ENCODE measurements around the gene PSMB2.
A peak's percentile ranks its signal among the peaks of the same experiment; 100 is the strongest.
"Not testable (repeated sequence)": the region's sequence is repeated elsewhere in the genome, so short reads cannot be mapped to it uniquely, and the experiment has no call there.

Gene PSMB2

DNA sequence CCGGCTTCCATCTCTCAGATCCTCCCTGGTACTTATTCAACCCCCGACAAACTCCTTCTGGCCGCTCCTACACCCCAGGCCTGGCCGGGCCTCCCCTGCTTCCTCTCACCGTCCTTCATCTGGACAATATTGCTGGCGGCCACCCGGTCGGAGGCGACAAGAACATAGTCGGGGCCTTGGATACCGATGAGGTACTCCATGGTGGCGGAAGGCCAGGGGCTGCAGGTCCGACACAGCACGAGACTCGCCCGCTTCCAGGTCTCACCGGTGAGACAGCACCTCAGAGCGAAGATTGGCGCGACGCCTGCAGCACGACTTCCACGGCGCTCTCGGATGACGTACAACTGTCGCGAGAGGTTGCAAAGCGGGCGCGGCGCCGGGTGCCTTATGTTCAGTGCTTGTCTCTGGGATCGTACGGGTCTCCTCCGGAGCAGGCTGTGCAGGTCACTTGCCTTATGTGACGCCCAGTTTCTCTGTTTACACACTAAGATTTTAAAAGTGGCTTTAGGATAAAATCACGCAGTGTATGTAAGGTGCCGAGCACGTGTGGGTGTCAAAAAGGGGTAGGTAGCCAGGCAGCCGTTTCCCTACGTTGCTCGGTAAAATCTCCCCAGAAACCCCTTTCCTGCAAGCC lies at the start of gene PSMB2:
TSS of gene PSMB2 (minus strand) at position 294 of the 634 bp plus-strand sequence. CDS start at position 200, 94 bp downstream.
- DNase-seq (ENCODE audit: low read depth in 1 of 2, low spot score in 1 of 2) = peak; percentile 95 to 96

DNA sequence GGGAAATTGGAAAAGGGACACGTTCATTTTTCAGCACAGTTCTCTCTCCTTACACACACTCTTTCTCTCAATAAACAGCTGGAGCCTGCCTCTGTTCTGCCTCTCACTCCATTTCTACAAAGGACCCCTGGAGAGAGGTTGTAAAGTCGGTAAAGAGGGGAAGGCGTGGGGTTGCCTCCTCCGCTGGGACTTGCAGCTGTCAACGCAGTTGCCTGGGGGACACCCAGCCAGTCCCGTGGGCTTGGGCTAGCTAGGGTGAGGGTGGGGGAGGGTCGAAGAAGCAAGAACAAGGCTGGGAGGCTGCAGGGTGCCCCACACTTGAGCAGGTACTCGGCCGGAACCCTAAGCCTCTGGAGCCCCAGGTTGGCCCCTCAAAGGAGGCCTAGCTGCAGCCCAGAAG lies 49.8 kb upstream of the PSMB2 start:
- no peak for DNase-seq (ENCODE audit: low read depth in 1 of 2, low spot score in 1 of 2)

DNA sequence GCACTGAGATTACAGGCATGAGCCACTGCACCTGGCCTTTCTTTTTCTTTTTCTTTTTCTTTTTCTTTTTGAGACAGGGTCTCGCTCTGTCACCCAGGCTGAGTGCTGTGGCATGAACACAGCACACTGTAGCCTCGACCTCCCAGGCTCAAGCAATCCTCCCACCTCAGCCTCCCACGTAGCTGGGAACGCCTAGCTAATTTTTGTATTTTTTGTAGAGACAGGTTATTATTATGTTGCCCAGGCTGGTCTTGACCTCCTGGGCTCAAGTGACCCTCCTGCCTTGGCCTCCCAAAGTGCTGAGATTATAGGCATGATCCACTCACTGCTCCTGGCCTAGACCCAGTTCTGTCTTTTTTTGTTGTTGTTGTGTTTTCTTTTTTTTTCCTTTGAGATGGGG lies 48.8 kb upstream of the PSMB2 start:
- not testable (repeated sequence) for DNase-seq (ENCODE audit: low read depth in 1 of 2, low spot score in 1 of 2)

DNA sequence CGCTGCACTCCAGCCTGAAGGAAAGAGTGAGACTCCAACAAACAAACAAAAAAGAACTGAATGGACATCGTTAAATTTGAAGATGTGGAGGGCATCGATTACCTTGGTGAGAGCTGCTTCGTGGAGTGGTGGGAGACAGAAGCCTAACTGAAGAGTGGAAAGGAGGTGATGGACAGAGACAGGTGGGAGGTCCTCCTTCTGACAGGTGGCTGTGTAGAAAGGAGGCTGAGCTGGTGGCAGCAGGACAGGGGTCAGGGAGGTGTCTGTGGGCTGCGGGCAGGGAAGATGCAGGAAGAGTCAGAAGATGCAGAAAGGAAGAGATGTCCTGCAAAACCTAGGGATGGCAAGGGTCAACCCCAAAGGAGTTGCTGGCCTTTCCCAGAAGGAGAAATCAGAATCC lies 46.8 kb upstream of the PSMB2 start:
- DNase-seq (ENCODE audit: low read depth in 1 of 2, low spot score in 1 of 2) = no peak

DNA sequence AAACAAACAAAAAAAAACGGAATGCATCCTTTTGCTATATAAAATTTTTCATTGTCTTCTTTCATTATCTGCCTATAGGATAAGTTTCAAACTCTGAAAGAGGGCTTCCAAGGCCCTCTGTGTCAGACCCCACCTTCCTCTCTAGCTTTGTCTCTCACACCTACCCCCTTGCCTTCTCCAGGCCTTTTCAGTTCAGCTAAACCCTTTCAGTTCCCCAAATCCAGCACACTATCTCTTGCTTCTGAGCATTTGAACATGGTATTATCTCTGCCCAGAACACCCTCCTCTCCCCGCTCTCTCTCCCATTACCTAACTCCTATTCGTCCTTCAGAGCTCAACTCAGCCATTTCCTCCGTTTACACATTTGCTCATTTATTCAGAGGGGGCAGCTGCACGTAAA lies 41.7 kb upstream of the PSMB2 start:
- DNase-seq (ENCODE audit: low read depth in 1 of 2, low spot score in 1 of 2) = no peak

DNA sequence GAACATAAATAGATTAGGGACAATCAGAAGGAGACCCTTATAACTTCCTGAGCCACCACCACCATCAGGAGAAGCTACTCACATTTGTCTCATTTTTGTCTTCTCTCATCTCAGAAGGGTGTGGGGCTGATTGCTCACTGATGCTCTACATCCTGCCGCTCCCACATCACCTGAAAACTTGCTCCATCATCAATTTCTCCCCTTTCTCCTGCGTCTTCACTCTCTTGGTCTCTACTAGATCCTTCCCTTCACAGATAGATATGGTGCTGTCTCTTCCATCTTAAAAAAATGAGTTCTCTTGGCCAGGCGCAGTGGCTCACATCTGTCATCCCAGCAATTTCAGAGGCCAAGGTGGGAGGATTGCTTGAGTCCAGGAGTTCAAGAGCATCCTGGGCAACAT lies 38.9 kb upstream of the PSMB2 start:
- DNase-seq (ENCODE audit: low read depth in 1 of 2, low spot score in 1 of 2) = no peak

DNA sequence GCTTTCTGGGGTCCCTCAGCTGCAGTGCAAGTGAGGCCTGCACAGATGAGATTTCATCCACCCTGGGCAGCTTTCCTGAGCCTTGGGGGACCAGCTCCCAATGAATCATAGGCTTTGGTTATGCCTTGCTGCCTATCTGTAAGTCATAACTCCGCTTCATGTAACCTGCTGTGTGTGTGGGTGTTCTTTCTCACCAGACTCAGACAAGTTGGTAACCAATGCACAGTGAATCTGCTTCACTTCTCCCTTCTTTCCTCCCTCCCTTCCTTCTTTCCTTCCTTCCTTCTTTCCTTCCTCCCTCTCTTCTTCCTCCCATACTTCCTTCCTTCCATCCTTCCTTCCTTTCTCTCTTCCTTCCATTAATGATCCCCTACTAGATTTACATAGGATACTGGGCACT lies 34.4 kb upstream of the PSMB2 start:
- no peak for DNase-seq (ENCODE audit: low read depth in 1 of 2, low spot score in 1 of 2)

DNA sequence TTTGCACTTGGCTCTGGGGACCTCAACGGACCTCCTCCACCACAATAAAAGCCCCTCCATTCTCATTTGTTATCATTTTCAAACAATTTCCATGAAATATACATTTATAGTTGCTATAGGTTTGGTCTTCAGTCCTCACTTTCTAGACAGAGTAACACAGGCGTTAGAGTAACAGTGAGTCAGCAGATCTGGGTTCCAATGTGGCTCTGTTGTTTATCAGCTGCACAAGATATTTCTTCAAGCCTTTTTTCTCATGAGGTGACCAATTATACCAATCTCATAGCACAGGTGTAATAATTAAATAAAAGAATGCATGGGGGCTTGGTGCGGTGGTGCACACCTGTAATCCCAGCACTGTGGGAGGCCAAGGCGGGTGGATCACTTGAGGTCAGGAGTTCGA lies 32.8 kb upstream of the PSMB2 start:
- no peak for DNase-seq (ENCODE audit: low read depth in 1 of 2, low spot score in 1 of 2)

DNA sequence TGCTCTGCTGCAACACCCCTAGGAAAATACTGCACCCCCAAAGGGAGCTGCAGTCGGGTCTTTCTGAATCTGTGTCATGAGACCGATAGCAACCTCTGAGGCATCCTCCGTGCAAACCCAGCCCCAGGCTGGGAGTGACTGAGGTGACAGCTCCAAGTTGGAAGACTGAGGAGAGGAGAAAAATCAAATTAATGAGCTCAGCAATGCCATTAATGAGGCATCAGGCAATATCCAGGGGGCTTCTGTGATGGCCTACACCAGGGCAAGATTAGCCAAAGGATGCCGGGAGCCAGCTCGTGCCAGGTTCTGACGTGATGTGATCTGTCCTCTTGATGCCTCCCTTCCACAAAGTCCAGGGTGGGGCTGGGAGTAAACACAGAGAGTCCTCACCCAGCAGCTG lies 30.8 kb upstream of the PSMB2 start:
- DNase-seq (ENCODE audit: low read depth in 1 of 2, low spot score in 1 of 2) = no peak

DNA sequence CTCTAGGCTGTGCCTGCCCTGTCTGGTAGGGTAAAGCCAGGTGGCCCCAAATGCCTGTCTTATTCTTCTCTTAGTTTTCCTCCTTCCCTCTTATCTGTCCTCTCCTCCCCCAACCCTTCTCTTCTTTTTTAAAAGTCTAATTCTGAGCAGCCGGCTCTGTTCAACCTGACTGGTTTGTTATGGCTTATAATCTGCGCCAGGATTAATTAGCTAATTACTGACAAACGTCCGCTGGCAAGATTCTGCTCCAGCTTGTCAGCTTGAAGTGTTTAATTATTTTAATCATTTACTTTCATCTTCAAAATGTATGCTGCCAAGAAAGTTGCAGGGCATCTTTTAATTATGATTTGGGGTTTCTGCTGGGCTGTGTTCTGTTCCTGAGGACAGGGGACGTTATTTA lies 27.2 kb upstream of the PSMB2 start:
- DNase-seq (ENCODE audit: low read depth in 1 of 2, low spot score in 1 of 2) = no peak

DNA sequence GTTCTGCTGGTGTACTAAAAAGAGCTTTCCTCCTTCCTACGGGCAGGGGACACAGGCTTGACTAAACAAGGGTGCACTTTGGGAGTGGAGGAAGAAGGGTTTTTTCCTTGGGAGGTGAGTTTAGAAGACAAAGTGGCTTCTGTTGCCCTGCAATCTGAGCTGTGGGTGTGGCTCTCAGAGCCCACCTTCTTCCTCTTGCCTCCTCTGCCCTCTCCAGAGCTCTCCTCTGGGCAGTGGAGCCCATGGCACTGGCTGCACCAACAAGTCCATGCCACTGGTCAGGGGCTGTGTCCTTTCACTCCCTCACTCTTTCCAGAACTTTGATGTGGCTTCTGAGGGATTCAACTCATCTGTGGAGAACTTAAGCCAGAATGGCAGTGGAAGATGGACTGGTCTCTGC lies 25.6 kb upstream of the PSMB2 start:
- no peak for DNase-seq (ENCODE audit: low read depth in 1 of 2, low spot score in 1 of 2)

DNA sequence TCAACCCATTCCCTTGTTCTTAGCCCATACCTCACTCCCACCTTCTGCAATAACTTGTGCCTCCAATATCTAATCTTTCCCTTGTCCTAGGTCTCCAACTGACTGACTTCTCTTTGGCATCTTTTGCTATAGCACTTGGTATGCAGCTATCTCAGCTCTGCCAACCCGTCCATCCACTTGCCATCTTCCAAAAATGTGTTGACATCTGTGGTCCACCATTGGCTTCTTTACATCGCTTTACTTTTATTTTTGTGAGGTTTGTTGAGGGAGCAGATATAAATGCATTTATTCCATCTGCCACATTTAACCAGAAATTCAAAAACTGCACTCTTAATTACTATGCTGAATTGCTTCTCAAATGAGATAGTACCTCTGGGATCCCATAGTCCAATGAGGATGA lies 24.9 kb upstream of the PSMB2 start:
- DNase-seq (ENCODE audit: low read depth in 1 of 2, low spot score in 1 of 2) = no peak

DNA sequence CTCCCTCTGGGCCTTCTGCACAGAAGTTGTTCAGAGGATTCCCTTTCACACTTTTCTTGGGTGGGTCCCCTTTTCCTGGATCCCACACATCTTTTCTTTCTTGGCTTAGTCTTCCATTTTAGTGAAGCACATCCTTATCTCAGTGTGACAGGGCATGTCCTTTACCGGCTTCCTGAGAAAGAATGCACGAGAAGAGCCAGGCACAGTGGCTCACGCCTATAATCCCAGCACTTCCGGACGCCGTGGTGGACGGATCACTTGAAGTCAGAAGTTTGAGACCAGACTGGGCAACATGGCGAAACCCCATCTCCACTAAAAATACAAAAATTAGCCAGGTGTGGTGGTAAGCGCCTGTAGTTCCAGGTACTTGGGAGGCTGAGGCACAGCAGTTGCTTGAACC lies 22.1 kb upstream of the PSMB2 start:
- no peak for DNase-seq (ENCODE audit: low read depth in 1 of 2, low spot score in 1 of 2)

DNA sequence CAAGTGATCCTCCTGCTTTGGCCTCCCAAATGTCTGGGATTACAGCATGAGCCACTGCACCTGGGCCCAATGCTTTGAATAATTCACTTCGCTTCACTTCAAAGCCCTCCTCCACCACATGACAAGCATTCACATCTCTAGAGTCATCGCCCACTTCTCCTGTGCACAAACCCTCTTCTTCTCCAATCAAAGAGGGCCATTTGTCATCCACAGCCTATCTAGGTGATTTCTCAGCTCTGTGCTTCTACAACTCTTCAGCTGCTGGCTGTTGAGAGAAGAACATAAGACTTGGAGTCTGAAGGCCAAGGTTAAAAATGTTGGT lies 20.1 kb upstream of the PSMB2 start:
- no peak for DNase-seq (ENCODE audit: low read depth in 1 of 2, low spot score in 1 of 2)

DNA sequence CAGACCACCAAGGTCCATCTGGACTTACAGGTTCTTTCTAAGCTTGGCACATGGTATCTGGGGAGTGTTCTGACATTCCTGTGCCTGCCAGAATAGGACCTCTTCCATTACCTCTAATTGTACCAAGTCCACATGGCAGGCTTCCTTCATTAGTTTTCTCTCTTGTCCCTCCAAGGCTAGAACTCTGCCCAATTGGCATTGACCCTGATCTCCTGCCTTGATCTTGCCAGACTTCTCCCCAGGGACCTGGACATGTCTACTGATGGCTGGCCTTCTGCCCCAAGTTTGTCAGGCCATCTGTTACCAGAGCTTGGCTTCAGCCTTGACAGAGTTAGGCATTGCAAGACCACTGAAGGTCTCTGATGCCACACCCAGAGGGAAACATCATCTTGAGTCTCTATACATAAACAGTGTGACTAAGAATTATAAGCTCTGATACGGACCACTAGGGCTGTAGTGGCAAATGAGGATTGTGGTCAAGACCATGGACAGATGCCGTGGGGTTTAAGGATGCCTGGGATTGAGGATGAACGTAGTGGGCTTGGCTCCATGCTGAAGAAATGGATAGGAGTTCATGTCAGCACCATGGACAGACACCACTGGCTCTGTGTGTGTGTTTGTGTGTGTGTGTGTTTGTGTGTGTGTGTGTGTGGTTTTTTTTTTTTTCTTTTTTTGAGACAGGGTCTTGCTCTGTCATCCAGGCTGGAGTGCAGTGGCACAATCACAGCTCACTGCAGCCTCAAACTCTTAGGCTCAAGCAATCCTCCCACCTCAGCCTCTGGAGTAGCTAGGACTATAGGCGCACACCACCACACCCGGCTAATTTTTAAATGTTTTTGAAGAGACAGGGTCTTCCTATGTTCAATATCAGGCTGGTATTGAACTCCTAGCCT lies 19.5 kb upstream of the PSMB2 start:
- DNase-seq (ENCODE audit: low read depth in 1 of 2, low spot score in 1 of 2) = no peak

DNA sequence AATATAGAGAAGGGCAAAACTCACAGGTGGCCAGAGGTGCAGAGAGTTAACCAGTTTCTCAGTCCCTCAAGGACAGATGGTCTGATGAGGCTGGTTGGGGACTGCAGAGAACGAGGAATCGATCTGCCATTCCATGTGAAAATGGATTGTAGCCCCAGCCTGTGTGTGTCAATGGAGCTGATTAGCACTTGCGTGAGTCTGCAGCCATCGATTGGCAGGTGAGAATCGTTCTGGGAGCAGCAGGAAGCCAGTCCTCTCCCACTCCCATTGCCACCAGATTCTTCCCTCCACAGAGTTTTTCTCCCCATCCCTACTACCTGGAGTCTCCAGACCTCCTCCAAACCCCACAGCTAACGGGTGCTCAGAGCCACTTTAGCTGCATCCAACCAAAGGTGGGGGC lies 18.3 kb upstream of the PSMB2 start:
- DNase-seq (ENCODE audit: low read depth in 1 of 2, low spot score in 1 of 2) = no peak

DNA sequence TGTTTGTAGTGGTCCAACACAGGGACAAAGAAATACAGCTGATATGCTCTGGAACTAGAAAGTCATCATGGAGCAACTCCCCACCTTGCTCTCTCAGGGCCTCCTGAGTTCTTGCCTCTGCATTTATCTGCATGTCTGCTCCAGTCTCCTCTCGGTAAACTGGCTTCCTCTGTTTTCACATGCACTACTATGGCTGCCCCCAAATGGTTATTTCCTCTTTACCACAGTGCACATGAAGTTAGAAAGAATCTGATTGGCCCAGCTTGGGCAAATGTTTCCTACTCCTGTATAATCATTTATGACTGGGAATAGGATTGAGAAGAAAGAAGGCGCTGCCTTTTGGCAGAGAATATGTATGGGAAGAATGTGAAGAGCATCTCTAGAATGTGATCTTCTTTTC lies 16.5 kb upstream of the PSMB2 start:
- DNase-seq (ENCODE audit: low read depth in 1 of 2, low spot score in 1 of 2) = no peak

DNA sequence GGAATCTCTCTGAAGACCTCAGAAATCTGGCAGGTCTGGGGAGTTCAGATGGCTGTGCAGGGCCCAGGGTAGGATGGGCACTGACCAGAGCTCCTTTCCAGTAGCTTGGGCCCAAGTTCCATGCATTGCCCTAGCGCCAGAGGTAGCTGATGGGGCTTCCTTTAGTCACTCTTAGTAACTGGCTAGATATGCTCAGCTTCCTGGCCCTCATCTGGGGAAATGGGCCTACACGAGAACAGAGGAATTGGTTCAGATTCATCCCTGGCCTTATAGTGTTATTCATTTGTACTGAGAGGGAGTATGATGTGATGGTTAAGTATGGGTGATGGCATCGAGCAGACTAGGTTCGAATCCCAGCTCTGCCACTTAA lies 15.5 kb upstream of the PSMB2 start:
- DNase-seq (ENCODE audit: low read depth in 1 of 2, low spot score in 1 of 2) = no peak

DNA sequence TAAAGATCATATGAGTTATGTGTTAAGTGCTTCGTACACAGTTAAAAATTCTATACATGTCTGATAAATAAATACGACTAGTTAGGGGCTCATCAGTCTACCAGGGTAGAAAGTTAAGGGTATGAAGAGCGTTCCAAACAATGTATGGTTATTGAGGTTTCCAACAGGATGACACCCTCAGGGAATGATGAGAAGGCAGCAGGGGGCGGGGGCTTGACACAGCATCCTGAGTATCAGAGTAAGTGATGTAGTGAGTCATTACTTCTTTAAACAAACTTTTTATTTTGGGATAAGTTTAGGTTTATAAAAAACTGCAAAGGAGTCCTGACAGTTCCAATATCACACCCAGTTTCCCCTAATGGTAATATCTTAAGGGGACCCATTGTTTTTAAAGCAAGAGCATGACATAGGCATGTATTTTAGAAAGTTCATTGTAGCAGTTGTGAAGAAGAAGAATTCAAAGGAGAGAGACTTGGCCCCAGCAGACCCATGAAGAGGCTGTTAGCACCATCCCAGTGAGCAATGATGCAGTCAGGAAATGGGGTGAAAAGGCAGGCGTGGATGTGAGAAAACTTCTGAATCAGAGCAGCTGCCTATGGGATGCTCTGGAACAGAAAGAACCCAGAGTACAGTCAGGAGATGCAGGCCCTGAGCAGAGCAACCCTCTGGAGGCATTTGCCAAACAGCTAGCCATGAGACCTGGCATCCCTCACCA lies 15.0 kb upstream of the PSMB2 start:
- DNase-seq (ENCODE audit: low read depth in 1 of 2, low spot score in 1 of 2) = no peak

DNA sequence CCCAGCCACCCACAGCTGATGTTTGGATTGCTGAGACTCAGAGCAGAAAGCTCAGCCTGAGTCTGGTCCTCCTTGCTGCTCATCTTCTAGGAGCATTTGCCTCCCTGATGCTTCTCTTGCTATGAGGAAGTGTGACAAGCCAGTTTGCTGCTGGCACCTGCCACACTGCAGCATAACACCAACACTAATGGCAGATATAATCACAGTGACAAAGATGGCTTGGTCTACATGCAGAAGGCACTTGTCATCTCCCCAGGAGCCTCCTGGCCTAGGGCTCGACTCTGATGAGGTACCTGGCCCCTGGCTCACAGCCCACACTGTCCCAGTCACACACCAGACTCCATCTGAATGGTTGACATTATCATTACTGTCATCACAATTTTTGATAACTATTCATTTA lies 13.9 kb upstream of the PSMB2 start:
- DNase-seq (ENCODE audit: low read depth in 1 of 2, low spot score in 1 of 2) = no peak

DNA sequence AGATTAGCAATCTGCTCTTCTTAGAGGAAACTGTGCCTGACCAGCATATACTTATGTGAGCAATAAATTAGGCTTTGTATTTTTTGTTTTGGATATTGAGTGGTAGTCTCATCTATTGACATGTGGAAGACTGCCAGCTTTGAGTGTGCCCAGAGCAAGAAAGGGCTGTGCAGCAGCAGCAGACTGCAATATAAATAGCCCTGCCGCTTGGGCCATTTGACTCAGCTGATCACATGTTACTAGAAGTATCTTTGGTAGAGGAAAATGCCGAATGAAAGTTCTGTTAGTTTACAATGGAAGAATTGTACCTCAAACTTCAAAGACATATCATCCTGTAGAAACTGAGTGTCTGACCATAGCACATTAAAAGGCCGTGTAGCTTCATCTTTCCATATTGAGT lies 9.1 kb upstream of the PSMB2 start:
- DNase-seq (ENCODE audit: low read depth in 1 of 2, low spot score in 1 of 2) = no peak

DNA sequence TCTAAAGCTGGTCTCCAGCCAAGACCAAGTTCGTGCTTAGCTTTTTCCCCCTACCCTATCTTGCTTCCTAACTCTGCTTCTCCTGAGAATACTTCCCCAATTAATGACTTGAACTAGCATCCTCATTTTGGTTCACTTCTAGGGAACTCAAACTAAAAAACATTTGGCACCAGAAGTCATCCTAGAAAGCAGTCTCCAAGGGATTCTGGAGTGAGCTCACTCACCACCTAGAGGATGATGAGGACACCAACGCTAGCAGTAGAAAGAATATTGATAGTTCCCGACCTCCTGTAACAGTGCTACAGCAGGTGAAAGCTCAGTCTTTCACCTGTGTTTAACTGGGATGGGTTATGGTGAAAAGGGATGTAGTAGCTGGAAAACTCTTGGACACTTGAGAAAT lies 4.7 kb upstream of the PSMB2 start:
- DNase-seq (ENCODE audit: low read depth in 1 of 2, low spot score in 1 of 2) = no peak

All from activated CD4-positive, alpha-beta T cell treated with anti-CD3 and anti-CD28 coated beads, Interleukin-2, amount 50 U/mL, for 24 hours (primary cell).